Thoracic aorta endothelial cell (primary cell): ENCODE results near the gene HHEX. TPM values are rescaled to one million over a fixed set of nuclear protein-coding genes. Genes with fewer than 3 reads are reported as not detected.

ENCODE experiments used
- small RNA-seq: library from RNA; depleted of rRNA; stranded (forward); fragments of <200 nt; gene quantifications from one replicate; pipeline ENCODE3, GENCODE V24; 2012
- total RNA-seq: library from RNA; depleted of rRNA; stranded (reverse); fragments of >200 nt; gene quantifications from 2 replicates; pipeline ENCODE4 v1.2.3, GENCODE V29; 2012

HHEX gene
- 78.8 and 89.9 TPM in 2 replicates for total RNA-seq

DNA sequence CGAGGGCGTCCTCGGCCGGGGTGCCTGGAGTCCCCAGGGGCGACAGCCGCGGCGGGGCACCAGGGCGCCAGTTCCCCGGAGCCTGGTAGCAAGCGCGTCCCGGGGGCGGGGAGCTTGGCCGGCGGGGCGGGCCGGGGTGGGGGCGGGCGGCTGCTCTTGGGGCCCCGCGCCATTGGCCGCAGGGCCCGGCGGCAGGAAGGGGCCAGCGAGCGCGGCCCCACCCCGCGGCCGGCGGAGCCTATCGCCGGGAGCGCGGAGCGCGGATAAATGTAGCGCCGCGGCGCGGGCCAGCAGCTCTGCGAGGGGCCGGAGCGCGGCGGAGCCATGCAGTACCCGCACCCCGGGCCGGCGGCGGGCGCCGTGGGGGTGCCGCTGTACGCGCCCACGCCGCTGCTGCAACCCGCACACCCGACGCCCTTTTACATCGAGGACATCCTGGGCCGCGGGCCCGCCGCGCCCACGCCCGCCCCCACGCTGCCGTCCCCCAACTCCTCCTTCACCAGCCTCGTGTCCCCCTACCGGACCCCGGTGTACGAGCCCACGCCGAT lies at the start of gene HHEX:
TSS of gene HHEX (plus strand) at position 293 of the 548 bp plus-strand sequence. CDS start at position 325, 32 bp downstream.

Small RNA genes lying within 50 kb of the gene (small RNA-seq; reads per million reads assigned to genes)
- gene RF00019 (not detected), gene RN7SL644P (not detected)

Other genes starting within 250 kb of the HHEX start
- gene IDE, start 115.9 kb upstream of the HHEX start, total RNA-seq = 58.4 and 70.3 TPM in 2 replicates
- gene KIF11, start 96.8 kb upstream of the HHEX start, total RNA-seq = 58.8 and 83.2 TPM in 2 replicates
- gene EXOC6, start 158.6 kb downstream of the HHEX start, total RNA-seq = 109 and 189 TPM in 2 replicates